ENCODE data around the gene CSAD.

GRCh38 chr12:53118751-53119300, 61.9 kb downstream of the CSAD start:
- TF ChIP-seq, protein P1, sequence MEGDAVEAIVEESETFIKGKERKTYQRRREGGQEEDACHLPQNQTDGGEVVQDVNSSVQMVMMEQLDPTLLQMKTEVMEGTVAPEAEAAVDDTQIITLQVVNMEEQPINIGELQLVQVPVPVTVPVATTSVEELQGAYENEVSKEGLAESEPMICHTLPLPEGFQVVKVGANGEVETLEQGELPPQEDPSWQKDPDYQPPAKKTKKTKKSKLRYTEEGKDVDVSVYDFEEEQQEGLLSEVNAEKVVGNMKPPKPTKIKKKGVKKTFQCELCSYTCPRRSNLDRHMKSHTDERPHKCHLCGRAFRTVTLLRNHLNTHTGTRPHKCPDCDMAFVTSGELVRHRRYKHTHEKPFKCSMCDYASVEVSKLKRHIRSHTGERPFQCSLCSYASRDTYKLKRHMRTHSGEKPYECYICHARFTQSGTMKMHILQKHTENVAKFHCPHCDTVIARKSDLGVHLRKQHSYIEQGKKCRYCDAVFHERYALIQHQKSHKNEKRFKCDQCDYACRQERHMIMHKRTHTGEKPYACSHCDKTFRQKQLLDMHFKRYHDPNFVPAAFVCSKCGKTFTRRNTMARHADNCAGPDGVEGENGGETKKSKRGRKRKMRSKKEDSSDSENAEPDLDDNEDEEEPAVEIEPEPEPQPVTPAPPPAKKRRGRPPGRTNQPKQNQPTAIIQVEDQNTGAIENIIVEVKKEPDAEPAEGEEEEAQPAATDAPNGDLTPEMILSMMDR (optimal IDR thresholded peaks at IDR 0.05 in 1 of 3, IDR thresholded peaks at IDR 0.05 in 1 of 3, conservative IDR thresholded peaks at IDR 0.05 in 1 of 3; ENCODE audit: extremely low read depth in 1 of 3, insufficient read depth in 2 of 3, low read length in 3 of 3): no peak
- no peak for TF ChIP-seq EZH2 (IDR thresholded peaks at IDR 0.05; ENCODE audit: low read length)

All from keratinocyte (primary cell).